ENCODE measurements around the gene TGFBR3L. TPM values are rescaled to one million over a fixed set of nuclear protein-coding genes. Genes with fewer than 3 reads are reported as not detected.

The TGFBR3L gene
- 1.7 TPM in 1 of 2 replicates, not detected in the other for total RNA-seq (2014; rRNA removed; shearing (Covaris generic))

DNA sequence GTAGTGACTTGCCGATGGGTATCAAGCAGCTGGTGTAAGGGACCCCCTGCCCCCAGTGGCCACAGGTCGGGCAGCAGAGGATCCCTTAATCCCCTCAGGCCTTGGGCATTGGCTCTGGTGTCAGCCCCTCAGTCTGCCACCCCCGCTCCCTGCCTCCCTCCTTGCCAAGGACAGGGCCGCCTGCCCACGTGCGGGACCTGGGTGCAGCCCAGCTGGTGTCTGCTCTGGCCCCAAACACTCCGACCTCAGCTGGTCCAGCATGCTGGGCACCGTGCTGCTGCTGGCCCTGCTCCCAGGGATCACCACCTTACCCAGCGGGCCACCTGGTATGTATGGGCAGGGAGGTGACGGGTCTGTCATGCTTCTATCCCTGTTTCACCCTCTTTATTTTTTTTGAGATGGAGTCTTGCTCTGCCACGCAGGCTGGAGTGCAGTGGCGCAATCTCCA, at the start of gene TGFBR3L:
Gene TGFBR3L, plus strand, starts transcription at position 233 of the 448 bp plus-strand sequence.
- H3K27me3 ChIP-seq (ENCODE audit: control insufficient read depth, insufficient read depth, low read length) = peaks cover 48% of the 10 kb centered on the region
- DNase-seq = no peak
- H3K4me3 ChIP-seq (ENCODE audit: insufficient read depth, low read depth, low read length) = no peak within 1 kb of the TSS
- peaks cover 1% of the 10 kb centered on the region for H3K36me3 ChIP-seq (replicated peaks; ENCODE audit: control insufficient read depth, insufficient read depth, low read length)

DNA sequence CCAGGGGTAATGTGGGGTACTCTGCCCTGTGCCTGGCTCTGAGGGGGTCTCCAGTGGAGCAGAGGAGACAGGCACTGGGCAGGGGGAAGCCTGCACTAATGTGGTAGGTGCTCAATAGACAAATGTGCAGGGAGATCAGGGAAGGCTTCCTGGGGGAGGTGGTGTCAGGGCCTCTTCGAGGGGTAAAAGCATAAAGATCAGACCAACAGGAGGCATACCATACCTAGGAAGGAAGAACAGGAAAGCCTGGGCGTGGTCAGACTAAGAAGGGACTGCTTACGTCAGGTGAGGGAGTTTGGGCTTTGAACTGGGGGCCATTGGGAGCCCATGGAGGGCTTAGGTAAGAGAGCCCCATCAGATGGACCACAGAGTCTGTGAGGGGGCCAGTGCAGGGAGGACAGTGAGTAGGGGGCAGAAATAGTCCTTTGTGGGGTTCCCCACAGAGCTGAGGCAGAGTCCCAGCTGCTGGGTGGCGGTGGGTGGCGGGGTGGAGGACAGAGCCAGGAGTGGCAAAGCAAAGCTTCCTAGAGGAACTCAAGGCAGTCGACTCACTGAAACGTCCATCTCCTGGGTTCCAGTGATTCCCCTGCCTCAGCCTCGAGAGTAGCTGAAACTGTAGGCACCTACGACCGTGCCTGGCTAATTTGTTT, 49.2 kb upstream of the TGFBR3L start:
- Histone ChIP-seq H3K4me3 (ENCODE audit: insufficient read depth, low read depth, low read length) (no peak overlapping the region), H3K27me3 (ENCODE audit: control insufficient read depth, insufficient read depth, low read length) (peaks cover 73% of the 10 kb centered on the region), H3K36me3 (replicated peaks; ENCODE audit: control insufficient read depth, insufficient read depth, low read length) (no peaks in the 10 kb centered on the region)
- peak; percentile 37 for DNase-seq

DNA sequence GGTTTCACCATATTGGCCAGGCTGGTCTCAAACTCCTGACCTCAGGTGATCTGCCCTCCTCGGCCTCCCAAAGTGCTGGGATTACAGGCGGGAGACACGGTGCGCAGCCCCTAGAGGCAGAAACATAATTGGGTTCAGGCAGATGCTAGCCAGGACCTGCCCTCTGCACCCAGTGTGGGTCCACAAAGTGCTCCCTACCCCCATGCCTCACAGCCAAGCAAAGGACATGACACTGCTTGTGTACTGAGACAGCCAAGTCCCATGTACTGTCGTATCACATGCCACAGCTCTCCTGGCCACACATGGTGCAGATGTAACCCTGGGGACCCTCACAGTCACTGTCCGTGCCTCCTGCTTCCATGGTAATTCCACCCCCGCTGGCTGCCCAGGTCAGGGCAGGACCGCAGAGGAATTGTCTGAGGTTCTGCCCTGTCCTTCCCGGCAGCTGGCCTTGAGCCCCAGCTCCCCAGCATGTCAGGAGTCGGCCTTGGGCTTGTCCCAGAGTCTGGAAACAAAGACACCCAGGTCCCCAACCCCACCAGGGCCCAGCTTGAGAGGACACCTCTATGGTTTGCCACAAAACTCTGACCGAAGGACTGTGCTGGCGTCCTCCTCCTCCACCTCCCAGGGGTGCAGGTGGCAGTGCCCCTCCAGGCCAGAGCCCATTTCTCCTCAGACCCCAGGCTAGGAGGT, 48.1 kb upstream of the TGFBR3L start:
- no peaks in the 10 kb centered on the region for H3K36me3 ChIP-seq (replicated peaks; ENCODE audit: control insufficient read depth, insufficient read depth, low read length)
- peak; percentile 25 for DNase-seq
- H3K27me3 ChIP-seq (ENCODE audit: control insufficient read depth, insufficient read depth, low read length) = peaks cover 62% of the 10 kb centered on the region
- H3K4me3 ChIP-seq (ENCODE audit: insufficient read depth, low read depth, low read length) = no peak overlapping the region

DNA sequence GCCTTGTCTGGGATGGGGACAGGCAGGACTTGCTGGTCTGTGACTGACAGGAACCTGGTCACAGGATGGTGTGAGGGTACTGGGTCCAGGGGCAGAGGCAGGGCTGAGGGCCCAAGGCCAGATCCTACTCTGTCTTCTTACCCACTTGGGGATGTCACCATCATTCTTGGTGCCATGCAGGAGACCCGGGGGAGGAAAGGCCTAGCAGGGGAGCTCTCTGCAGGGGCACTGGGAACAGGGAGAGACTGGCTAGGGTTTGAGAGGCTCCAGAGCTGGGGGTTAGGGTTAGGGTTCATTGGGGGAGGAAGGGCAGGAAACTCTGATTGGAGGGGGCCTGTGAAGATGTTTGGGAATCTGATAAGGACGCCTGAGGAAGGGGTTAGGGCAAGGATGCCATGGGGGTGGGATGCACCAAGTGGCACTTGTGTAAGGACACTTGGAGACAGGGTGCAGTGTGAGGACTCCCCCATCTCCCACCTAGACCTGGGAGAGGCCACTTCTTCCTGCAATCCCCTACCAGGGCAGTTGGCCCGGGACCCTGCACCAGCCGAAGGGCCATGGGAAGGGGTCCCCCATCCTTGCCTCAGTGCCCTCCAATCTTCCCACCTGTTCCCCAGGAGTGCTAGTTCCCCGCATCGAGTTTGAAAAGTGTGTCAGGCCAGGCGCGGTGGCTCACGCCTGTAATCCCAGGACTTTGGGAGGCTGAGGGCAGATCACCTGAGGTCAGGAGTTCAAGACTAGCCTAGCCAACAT, 47.4 kb upstream of the TGFBR3L start:
- Histone ChIP-seq H3K36me3 (replicated peaks; ENCODE audit: control insufficient read depth, insufficient read depth, low read length) (no peaks in the 10 kb centered on the region), H3K27me3 (ENCODE audit: control insufficient read depth, insufficient read depth, low read length) (peaks cover 54% of the 10 kb centered on the region), H3K4me3 (ENCODE audit: insufficient read depth, low read depth, low read length) (no peak overlapping the region)
- DNase-seq = peak; percentile 20

DNA sequence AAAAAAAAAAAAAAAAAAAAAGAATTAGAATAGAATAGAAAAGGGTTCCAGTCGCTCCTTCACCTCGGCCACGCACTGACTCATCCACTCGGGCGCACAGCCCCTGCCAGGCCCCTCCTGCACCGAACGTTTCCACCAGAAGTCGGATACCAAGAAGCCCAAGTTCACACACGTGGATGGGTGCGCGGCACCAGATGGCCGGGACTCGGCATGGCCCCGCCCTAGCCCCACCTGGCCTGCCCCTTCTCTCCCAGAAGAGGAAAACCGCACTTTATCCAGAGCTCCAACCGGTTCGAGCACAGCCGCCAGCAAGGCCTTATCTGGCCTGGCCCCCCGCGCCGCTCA, 46.3 kb upstream of the TGFBR3L start:
- no peak for DNase-seq

DNA sequence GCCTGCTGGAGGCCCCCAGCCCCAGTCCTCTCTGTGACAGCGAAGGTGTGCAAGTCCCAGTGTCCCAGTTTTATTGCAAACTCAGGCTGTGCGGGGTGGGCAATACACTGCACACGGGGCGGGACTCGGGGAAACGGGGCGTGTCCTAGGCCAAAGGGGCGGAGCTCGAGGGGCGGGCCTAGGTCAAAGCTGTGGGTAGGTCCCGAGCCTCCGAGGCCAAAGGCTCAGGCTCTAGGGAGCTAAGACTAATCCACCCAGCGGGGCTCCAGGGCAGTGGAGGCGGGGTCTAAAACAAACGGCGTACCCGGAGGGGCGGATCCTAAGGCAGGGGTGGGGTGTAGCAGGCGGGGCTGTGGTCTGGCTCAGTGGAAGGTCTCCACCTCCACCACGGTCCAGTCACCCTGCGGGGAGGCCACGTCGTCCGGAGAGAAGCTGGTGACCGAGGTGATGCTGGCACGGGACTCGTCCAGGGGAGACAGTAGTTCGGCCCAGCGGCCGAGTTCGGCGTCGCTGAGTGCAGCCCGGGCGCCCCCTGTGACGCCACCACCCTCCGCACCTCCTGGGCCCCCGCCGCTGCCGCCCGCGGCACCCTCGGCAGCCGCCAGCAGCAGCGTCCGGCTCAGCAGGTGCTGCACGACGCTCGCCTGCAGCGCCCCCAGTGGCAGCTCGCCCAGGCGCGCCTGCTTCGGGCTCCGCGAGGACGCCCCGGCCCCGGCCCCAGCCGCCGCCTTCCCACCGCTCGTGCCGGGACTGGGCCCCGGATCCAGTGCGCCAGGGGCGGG, 45.8 kb upstream of the TGFBR3L start:
- Histone ChIP-seq H3K4me3 (ENCODE audit: insufficient read depth, low read depth, low read length) (peak overlapping the region; percentile 54), H3K36me3 (replicated peaks; ENCODE audit: control insufficient read depth, insufficient read depth, low read length) (no peaks in the 10 kb centered on the region), H3K27me3 (ENCODE audit: control insufficient read depth, insufficient read depth, low read length) (peaks cover 59% of the 10 kb centered on the region)
- DNase-seq = peak; percentile 96

More for the DNA sequence above, 46.3 kb upstream of the TGFBR3L start:
- Histone ChIP-seq H3K4me3 (ENCODE audit: insufficient read depth, low read depth, low read length) (peak overlapping the region; percentile 54; the same call in 1 of the 2 replicates), H3K36me3 (replicated peaks; ENCODE audit: control insufficient read depth, insufficient read depth, low read length) (no peaks in the 10 kb centered on the region), H3K27me3 (ENCODE audit: control insufficient read depth, insufficient read depth, low read length) (peaks cover 59% of the 10 kb centered on the region)

DNA sequence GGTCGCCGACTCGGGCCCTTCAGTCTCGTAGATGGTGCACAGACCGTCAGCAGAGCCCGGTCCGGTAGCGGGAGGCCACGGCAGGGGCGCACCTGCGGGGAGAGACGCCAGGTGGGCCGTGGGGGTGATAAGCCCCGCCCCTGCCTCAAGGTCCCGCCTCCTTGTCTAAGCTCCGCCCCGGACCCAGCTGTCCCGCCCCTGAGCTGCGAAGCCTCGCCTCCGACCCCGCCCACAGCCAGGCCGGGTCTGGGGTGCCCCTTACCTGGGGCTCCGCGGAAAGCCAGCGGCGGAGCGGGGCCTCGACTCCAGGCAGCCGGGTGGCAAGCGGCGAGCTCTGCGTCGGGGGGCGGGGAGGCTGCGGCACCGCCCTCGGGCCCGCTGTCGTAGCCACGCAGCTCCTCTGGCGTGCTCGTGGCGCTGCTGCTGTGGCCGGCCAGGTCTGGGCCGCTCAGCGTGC, 45.1 kb upstream of the TGFBR3L start:
- Histone ChIP-seq H3K4me3 (ENCODE audit: insufficient read depth, low read depth, low read length) (peak overlapping the region; percentile 43), H3K27me3 (ENCODE audit: control insufficient read depth, insufficient read depth, low read length) (peaks cover 58% of the 10 kb centered on the region), H3K36me3 (replicated peaks; ENCODE audit: control insufficient read depth, insufficient read depth, low read length) (no peaks in the 10 kb centered on the region)
- peak; percentile 94 for DNase-seq

DNA sequence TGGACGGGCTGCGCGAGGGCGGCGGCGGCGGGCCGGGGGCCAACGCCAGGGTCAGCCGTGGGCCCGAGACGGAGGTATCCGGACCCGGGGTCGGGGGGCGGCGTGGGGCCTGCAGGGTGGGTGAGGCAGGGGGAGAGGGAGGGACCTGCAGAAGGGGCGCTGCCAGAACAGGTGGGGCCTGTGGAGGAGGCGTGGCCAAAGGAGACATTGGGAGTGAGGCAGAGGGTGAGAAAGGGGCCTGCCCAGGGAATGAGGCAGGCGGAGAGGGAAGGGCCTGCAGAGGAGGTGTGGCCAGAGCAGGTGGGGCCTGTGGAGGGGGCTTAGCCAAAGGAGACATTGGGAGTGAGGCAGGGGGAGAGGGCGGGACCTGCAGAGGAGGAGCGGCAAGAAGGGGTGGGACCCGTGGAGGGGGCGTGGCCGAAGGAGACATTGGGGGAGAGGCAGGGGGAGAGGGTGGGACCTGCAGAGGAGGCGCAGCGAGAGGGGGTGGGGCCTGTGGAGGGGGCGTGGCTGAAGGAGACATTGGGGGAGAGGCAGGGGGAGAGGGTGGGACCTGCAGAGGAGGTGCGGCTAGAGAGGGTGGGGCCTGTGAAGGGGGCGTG, 44.6 kb upstream of the TGFBR3L start:
- Histone ChIP-seq H3K4me3 (ENCODE audit: insufficient read depth, low read depth, low read length) (peak overlapping the region; percentile 43), H3K36me3 (replicated peaks; ENCODE audit: control insufficient read depth, insufficient read depth, low read length) (no peaks in the 10 kb centered on the region), H3K27me3 (ENCODE audit: control insufficient read depth, insufficient read depth, low read length) (peaks cover 54% of the 10 kb centered on the region)
- peak; percentile 92 for DNase-seq

DNA sequence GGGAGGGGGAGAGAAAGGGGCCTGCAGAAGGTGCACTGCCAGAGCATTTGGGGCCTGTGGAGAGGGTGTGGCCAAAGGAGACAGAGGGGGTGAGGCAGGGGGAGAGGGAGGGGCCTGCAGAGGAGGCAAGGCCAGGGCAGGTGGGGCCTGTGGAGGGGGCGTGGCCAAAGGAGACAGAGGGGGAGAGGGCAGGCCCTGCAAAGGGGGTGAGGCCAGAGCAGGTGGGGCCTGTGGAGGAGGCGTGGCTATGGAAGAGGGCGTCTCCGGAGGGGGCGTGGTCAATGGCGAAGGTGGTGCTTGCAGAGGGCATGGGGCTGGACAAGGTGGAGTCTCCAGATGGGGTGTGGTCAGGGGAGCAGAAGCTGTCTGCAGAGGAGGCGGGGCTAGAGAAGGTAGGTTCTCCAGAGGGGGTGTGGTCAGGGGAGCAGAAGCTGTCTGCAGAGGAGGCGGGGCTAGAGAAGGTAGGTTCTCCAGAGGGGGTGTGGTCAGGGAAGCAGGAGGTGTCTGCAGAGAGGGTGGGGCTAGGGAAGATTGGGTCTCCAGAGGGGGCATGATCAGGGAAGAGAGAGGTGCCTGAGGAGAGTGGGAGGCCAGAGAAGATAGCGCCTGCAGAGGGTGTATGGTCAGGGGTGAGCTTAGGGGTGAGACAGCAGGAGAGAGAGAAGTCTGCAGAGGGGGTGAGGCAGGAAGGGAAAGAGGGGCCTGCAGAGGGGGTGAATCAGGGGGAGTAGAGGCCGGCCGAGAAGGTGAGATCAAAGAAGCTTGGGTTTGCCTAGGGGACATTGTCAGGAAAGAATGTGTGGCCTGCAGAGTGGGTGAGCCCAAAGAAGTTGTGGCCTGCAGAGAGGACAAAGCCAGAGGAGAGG, 43.8 kb upstream of the TGFBR3L start:
- DNase-seq = peak; percentile 89
- H3K36me3 ChIP-seq (replicated peaks; ENCODE audit: control insufficient read depth, insufficient read depth, low read length) = no peaks in the 10 kb centered on the region
- peaks cover 47% of the 10 kb centered on the region for H3K27me3 ChIP-seq (ENCODE audit: control insufficient read depth, insufficient read depth, low read length)
- H3K4me3 ChIP-seq (ENCODE audit: insufficient read depth, low read depth, low read length) = no peak overlapping the region

DNA sequence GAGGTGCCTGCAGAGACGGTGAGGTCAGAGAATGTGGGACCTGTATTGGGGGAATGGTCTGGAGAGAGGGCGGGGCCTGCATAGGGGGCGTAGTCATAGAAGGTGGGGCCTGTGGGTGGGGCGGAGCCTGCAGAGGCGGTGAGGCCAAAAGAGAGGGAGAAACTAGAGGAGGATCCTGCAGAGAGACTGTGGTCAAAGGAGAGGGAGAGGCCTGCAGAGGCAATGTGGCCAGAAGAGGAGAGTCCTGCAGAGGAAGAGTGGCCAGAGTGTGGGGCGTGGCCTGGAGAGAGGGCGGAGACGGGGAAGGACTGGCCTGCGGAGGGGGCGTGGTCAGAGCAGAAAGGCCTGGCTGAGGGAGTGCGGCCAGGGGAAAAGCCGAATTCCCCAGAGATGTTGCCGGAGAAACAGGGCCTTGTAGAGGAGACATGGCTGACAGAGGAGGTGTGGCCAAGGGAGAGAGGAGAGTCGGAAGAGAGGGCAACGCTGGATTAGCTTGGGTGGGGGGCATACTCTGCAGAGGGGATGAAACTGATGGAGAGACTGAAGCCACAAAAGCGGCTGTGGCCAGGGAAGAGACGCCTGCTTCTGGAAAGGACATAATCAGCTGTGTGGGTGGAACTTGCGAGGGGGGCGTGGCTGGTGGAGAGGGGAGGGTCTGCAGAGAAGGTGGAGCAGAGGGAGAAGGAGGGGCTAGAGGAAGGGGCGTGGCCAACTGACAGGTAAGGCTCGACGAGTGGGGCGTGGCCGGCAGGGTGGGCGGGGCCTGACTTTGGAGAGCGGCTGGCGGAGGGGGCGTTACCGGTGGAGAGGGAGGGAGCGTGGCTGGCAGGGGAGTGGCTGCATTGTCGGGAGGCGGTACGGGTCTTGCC, 43.0 kb upstream of the TGFBR3L start:
- H3K27me3 ChIP-seq (ENCODE audit: control insufficient read depth, insufficient read depth, low read length) = peaks cover 44% of the 10 kb centered on the region
- peak overlapping the region; percentile 33 for H3K4me3 ChIP-seq (ENCODE audit: insufficient read depth, low read depth, low read length)
- H3K36me3 ChIP-seq (replicated peaks; ENCODE audit: control insufficient read depth, insufficient read depth, low read length) = no peaks in the 10 kb centered on the region
- peak; percentile 93 for DNase-seq

DNA sequence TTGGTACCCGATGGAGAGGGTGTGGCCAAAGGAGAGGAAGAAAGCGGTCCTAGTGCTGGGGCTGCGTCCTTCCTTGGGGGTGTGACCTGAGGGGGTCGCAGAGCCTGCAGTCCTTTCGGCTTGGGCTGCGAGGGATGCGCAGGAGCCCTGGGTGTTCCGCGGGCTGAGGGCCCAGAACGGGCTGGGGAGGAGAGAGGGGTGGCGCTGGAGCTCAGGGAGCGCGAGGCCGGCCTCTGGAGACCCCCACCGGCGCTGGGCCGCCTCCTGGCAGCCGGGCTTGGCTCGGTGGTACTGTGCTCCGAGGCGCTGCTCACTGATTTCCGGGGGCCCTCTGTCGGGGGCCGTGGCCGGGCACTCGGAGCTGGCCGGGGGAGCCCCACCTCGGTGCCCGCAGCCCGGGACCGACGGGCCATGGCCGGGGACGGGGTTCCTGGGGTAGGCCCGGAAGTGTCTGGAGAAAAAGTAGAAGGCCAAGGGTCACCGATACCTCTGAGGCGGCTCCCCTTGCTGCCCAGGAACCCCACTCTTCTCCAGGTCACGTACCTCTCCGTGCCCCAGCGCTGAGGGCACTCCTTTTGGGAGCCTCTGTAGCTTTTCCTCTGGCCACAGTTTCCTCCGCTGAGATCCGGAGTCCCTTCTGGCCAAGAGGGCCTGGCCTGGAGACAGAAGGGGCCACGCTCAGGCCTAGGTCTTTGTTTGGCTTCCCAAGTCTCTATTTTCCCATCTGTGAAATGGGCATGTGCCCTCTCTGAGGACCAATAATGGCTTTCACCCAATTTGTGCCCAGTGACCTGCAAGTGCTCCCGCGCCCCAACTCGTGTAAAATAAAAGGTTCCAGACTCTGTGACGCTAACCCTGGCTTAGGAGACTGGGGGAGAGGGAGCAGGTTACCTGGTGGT, 42.1 kb upstream of the TGFBR3L start:
- peak; percentile 4 for DNase-seq

More for the DNA sequence above, 42.1 kb upstream of the TGFBR3L start:
- H3K4me3 ChIP-seq (ENCODE audit: insufficient read depth, low read depth, low read length) = peak overlapping the region; percentile 16
- no peaks in the 10 kb centered on the region for H3K36me3 ChIP-seq (replicated peaks; ENCODE audit: control insufficient read depth, insufficient read depth, low read length)
- H3K27me3 ChIP-seq (ENCODE audit: control insufficient read depth, insufficient read depth, low read length) = peaks cover 35% of the 10 kb centered on the region

Measured in H7 (cell line).